ENCODE measurements around the gene CXCL10. TPM values are rescaled to one million over a fixed set of nuclear protein-coding genes. Genes with fewer than 3 reads are reported as not detected.

CXCL10 gene
- polyA plus RNA-seq, 3 donors: 3.6 to 4.7 (median 4.1) TPM

GRCh38 chr4:76035799-76036380, 12.6 kb upstream of the CXCL10 start, which contains the start of gene CXCL11:
Gene CXCL11, minus strand, starts transcription at chr4:76036070. Its CDS starts 83 bp downstream, at chr4:76035987.
- DNase-seq: no peak

GRCh38 chr4:76035141-76035540, 11.8 kb upstream of the CXCL10 start:
- DNase-seq: no peak

DNA sequence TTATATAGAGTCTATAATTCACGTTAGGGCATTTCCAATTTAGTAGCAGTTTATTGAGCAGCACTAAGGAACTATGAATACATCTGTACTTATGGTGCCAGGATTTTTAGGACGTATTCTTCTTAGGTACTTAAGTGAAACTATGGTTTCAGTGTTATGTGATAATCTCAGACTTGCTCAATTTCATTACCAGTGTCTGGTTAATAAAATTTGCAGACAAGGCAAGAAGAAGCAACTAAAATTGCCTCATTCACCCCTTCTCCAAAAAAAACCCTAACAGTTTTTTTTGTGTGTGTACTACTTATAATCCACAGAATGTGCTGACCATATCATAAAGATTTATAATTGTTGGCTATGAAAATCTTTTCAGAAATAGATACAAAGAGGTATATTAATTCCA, 6.0 kb upstream of the CXCL10 start:
- no peak for DNase-seq

DNA sequence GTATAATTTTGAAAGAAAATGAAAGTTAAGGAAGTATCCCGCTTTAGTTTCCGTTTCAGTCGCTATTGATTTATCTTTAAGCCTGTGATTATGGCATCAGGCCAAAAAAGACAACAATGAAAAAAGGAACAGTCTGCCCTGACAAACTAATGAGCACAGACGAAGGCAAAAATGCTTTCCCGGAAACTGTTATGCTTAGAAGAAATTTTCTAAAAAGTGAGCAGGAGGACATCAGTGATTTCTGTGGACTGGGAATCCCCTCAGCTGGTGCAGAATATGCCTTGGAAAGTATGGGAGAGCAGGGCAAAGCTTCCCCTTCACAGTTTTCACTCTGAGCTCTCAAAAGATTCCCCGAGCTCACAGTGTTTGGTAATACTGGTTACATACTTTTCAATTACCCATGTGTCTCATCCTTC, 5.1 kb upstream of the CXCL10 start:
- DNase-seq: peak; percentile 30

GRCh38 chr4:76024065-76024464, 768 bp upstream of the CXCL10 start:
- DNase-seq: no peak

- DNase-seq: no peak
Observed at GRCh38 chr4:76022677-76023076, 620 bp downstream of the CXCL10 start.

DNA sequence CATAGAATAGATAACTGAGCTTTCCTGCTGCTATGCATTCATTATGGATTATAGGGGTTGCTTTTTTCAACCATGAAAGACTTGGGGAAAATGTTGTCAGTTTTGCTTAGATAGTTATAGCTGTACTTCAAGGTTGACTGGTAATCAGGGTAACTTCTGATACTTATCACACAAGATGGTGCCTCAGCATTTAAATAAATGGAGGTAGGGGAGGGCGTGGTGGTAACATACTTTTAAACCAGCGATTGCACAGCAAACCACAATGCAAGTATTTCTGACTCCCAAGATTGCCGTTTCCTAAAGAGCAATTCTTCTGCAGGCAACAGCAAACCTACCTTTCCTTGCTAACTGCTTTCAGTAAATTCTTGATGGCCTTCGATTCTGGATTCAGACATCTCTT, 1.3 kb downstream of the CXCL10 start:
- DNase-seq: no peak

DNA sequence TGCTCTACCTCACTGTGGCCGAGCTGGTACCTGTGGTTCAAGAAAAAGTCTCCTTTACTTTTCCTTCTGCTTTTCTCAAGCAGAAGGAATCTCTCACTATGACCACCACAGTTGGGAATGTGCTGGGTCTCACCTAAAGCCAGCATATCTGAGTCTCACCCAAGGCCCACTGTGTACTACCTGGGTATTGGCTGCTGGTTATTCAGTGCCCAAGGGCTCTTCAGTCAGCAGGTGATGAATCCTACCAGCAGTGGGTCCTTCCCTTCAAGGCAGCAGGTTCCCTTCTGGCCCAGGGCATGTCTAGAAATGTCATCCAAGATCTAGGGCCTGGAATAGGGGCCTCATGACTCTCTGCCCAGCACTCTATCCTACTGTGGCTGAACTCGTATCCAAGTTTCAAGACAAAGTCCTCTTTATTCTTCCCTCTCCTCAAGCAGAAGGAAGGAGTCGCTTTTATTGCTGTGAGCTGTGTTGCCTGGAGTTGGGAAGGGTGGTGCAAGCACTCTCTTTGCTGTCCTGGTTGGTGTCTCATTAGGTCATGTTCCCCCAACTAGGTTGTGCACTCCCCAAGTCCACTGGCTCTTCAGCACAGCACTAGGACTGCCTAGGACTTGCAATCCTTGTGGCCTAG, 6.1 kb downstream of the CXCL10 start:
- DNase-seq: no peak

DNA sequence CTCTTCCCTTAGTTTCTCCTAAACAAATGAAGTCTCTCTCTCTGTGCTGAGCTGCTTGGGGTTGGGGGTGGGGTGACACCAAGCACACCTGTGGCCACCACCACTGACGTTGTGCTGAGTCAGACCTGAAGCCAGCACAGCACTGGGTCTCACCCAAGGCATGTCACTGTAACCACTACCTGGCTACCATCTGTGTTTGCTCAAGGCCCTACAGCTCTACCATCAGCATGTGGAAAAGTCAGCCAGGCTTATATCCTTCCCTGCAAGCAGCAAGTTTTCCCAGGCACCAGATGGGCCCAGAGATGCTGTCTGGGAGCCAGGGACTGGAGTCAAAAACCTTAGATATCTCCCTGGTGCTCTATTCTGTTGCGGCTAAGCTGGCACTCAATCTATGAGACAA, 6.9 kb downstream of the CXCL10 start:
- no peak for DNase-seq

DNA sequence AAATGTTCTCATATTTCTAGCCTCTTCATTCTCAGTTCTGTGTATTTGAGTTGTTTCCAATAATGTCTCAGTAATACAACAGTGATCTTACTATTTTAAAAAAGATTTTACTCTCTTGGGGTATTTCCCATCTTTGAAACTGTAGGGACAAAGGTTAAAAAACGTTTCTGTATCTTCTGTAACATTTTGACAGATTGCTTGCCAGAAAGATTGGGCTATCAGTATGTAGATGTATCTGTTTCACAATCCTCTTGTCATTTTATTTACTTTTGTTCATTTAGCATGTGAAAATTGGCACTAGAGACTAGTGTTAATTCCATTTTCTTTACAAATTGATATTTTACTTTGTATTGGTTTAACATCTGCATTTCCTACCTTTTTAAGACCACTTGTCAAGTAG, 9.8 kb downstream of the CXCL10 start:
- DNase-seq: no peak

- no peak for DNase-seq
Observed at GRCh38 chr4:76012388-76012801, 10.9 kb downstream of the CXCL10 start.

- DNase-seq: no peak
Observed at GRCh38 chr4:76011700-76012387, 11.5 kb downstream of the CXCL10 start.

DNA sequence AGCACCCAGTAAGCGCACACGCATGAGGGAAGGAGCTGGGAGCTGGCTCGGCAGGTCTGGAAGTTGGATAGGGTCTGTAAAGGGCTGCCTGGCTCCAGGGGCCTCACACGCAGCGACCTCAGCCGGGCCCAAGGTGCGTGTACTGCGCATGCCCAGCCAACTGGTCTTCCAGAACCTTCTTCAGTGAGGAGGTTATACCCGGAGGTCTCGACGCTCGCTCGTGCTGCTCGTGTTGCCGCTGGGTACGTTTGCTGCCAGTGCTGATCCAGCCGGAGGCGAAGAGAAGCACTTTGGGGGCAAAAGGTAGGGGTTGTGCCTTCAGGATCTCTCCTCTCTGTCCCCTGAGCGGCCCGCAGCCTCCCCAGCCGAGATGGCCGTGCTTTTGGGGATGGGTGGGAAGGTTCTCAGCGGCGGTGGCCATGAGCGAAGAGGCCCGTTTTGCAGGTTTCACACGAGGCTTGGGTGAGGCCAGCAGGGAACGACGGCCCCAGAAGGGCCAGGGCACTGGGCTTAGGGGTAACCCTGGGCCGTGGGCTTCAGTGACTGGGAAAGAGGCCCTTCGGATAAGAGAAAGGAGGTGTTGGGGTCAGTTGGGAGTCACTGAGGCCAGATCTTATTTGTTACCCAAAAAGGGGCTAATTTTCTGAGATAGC, 12.2 kb downstream of the CXCL10 start:
- no peak for DNase-seq

DNA sequence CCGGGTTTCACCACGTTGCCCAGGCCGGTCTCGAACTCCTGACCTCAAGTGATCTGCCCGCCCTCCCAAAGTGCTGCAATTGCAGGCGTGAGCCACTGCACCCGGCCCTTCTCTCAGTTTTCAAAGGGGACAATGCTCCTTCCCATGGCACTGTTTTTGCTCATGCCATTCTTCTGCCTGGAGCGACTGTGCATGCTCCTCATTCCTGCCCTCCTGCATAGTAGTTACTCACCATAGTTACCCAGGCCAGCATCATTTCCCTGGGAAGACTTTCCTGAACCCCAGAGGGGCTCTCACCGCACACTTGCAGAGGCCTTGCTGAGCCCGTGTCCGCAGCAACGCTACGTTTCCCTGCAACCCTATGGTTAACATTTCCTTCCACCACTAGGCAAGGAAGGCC, 12.7 kb downstream of the CXCL10 start:
- DNase-seq: no peak

DNA sequence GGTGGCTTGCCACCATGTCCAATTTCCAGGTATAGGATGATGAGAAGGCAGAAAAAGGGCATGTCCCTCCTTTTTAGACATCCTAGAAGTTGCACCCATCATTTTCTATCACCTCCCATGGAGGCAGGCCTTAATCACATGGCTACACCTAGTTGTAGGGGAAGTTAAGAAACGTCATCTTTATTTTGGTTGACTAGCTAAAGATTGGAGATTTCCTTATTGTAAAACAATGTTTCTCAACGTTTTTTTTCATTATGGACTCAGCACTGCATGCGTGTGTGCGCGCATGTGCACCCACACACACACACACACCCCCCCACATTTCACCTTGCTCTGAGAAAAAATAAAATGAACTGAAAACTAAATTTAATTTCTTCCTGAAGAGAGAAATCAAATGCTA, 14.0 kb downstream of the CXCL10 start:
- DNase-seq: no peak

DNA sequence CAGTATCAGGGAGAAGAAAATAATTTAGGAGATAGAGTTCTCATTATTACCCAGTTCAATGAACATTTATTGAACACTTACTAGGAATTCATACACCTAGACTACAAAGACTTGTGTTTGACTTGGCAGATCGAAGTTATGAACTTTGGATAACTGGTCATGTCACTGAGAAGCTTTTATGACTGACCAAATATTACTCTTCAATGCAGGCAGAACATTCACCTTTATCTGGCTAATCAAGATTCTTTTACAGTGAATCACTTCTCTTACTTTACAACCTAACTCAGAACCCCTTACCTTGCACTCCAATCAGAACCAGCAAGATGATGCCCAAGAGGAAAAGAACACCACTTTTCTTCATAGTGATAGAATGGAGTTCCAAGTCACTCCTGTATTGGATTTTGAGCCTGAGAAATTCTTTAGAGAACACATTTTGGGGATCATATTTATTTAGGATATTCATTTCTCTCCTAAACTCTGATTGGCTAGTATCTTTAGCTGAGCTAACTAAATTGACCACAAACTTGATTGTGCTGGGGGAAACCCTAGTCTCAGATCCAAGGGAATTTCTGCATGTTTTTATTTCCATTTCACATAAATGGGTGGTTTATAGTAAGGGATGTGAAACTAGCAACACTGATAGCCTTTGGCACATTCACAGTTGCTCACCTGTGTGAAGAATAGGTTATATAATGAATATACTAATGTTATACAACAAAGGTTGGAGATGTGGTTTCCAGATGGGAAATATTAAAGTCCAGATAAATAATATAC, 16.0 kb downstream of the CXCL10 start, which contains the start of gene CXCL9:
Gene CXCL9 (minus strand): TSS at position 421 of the 774 bp plus-strand sequence. CDS start 60 bp downstream, at position 361.
- DNase-seq: no peak

- DNase-seq: no peak
Observed at GRCh38 chr4:76003620-76004019, 19.7 kb downstream of the CXCL10 start.

DNA sequence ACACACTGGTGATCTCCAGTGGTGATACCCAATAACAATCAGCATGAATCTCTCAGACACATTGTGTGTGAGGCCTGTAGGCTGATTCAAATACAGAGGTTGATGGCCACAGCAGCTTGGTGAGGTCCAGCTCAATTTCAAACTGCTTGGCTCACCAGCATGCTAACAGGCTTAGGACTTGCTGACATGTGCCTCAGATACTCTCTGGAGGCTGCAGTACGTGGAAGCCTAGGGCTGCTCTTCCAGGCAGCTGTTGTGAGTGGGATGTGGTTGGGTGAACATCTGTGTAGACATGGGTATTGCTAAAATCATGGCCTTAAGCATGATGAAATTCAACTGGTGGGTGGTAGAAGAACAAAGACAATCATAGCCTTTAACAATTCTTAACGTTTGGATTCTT, 20.3 kb downstream of the CXCL10 start:
- DNase-seq: no peak

GRCh38 chr4:76002176-76002575, 21.1 kb downstream of the CXCL10 start:
- no peak for DNase-seq

DNA sequence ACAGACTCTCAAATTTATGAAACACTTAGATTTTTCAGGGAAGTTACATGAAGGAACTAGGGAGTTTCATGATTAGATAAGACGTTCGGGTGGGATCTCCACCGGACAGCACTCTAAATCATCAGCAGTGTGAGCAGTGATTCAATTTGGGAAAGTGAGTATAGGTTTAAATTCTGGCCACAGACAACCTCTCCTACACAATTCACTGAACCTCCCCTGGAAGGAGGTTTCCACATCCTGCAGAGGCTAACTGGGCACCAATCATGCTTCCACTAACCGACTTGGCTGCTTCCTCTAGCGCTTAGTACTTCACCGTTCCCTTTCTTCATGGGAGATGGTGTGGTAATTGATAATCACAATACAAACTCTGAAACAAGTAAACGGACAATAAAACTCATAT, 21.6 kb downstream of the CXCL10 start:
- no peak for DNase-seq

DNA sequence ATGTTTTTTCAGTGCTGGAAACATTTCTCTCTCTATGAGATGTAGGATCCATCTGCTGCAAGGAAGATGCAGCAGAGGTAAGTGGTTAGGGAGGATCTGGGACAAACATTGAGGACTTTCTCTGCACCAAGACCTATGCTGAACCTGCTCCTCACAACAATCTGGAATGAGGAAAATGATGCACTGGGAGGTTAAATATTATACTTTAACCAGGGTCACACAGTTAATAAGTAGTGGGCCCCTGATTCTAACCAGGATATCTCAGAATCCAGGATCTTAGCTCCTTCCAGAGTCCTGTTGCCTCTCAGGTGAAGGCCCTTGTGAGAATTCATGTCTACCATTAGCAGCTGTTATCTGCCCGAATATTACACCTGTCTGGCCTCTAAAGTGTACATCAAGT, 23.0 kb downstream of the CXCL10 start:
- DNase-seq: no peak

Measured in renal pelvis (tissue), 4 donors.